Activated naive CD8-positive, alpha-beta T cell (primary cell): Measurements from ENCODE around the gene GALNS.

Experiments
- H3K27ac Mint-ChIP-seq: one replicate; pipeline ENCODE4 v1.8.0; 2021; ENCODE audit warnings: mixed read lengths
- H3K27me3 Mint-ChIP-seq: one replicate; pipeline ENCODE4 v1.8.0; 2021; ENCODE audit warnings: mixed read lengths
- H3K36me3 Mint-ChIP-seq: one replicate; pipeline ENCODE4 v1.8.0; 2021; ENCODE audit warnings: mixed read lengths
- H3K4me1 Mint-ChIP-seq: one replicate; pipeline ENCODE4 v1.8.0; 2021; ENCODE audit warnings: low read depth, mixed read lengths
- H3K4me3 Mint-ChIP-seq: one replicate; pipeline ENCODE4 v1.8.0; 2021; ENCODE audit warnings: mild to moderate bottlenecking, mixed read lengths
- H3K9me3 Mint-ChIP-seq: one replicate; pipeline ENCODE4 v1.8.0; 2021; ENCODE audit warnings: low read depth, mixed read lengths

Gene GALNS

DNA sequence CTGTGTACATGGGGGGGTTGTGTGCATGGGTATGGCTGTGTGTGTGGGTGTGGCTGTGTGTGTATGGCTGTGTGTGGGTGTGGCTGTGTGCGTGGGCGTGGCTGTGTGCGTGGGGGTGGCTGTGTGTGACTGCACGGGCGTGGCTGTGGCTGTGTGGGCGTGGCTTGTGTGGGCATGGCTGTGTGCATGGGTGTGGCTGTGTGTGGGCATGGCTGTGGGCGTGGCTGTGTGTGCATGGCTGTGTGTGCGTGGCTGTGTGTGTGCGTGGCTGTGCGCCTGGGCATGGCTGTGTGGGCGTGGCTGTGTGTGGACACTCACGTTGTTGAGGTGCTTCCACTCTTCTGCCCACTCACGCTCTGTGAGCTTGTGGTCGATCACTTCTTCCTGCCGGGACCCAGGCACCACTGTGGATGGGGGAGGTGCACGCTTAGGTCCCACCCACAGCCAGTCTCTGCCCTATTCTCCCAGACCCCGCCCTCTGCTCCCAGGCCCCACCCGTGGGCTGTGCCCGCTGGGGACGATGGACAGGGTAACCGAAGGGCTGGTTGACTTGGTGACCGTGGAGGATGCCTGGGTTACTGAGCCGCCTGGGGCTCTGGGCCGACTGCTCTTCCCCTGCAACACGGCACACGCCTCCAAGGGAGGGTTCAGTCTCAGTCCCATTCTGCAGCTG, 25.7 kb upstream of the GALNS start:
- H3K9me3 Mint-ChIP-seq = no peaks in the 10 kb centered on the region
- no peaks in the 10 kb centered on the region for H3K27me3 Mint-ChIP-seq
- H3K4me3 Mint-ChIP-seq = no peak overlapping the region
- peaks cover 1% of the 10 kb centered on the region for H3K4me1 Mint-ChIP-seq
- no peaks in the 10 kb centered on the region for H3K36me3 Mint-ChIP-seq
- H3K27ac Mint-ChIP-seq = no peak overlapping the region

DNA sequence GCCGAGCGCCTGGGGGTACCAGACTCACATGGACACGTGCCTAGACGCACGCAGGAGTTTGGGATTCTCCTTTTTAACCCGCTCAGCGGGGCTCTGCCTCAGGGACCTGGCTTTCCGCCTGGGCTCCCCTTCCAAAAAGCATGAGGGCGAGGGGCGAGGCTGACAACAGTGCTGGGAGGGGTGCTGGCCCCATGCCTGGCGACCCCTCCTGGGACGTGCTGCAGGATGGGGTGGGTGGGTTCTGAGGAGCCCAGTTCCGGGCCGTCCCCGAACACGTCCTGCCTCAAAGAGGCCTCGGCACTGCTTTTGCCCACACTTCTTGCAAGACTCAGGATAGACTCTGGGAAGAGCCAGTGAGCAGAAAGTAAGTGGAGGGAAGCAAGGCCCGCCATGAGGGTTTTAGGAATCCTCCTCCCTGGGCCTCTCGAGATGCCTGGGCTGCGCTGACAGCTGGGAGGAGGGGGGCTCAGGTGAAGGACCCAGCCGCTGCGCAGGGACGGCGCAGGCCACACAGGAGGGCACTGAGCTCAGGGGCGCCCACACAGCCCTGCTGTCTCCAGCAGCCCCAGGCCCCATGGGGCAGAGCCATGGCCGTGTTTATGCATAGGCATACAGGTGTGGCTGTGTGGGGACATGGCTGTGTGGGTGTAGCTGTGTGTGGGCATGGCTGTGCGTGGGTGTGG, 25.1 kb upstream of the GALNS start:
- Mint-ChIP-seq H3K36me3 (no peaks in the 10 kb centered on the region), H3K27me3 (no peaks in the 10 kb centered on the region), H3K4me3 (no peak overlapping the region), H3K9me3 (no peaks in the 10 kb centered on the region), H3K4me1 (peaks cover 1% of the 10 kb centered on the region), H3K27ac (no peak overlapping the region)

DNA sequence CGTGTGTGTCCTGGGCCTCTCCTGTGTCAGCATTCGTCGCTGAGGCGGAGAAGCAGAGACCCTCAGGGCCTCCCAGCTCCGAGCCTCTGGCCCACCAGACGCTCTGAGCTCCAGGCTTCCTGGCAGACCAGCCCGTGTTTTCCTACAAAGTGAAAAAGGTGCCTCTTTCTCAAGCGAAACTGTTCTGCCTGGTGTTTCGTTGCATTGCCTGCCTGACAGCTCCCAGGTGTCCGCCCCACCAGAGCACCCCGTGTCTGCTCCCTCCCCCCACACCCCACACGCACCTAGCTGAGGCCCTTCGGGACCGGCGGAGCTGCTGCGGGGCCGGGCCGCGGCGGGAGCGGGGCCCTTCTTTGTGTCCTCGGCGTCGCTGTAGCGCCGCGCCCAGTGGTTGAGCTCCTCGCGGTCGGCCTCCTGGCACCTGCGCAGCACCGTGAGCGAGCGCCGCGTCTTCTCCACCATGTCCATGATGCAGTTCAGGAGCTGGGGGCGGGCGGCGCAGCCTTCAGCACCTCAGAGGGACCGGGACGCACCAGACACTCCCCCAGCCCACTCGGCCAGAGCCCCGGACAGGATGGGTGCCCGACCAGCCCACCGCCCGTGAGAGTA, 24.4 kb upstream of the GALNS start:
- Mint-ChIP-seq H3K4me1 (peaks cover 1% of the 10 kb centered on the region), H3K9me3 (no peaks in the 10 kb centered on the region), H3K36me3 (no peaks in the 10 kb centered on the region), H3K27ac (no peak overlapping the region), H3K4me3 (no peak overlapping the region), H3K27me3 (no peaks in the 10 kb centered on the region)

DNA sequence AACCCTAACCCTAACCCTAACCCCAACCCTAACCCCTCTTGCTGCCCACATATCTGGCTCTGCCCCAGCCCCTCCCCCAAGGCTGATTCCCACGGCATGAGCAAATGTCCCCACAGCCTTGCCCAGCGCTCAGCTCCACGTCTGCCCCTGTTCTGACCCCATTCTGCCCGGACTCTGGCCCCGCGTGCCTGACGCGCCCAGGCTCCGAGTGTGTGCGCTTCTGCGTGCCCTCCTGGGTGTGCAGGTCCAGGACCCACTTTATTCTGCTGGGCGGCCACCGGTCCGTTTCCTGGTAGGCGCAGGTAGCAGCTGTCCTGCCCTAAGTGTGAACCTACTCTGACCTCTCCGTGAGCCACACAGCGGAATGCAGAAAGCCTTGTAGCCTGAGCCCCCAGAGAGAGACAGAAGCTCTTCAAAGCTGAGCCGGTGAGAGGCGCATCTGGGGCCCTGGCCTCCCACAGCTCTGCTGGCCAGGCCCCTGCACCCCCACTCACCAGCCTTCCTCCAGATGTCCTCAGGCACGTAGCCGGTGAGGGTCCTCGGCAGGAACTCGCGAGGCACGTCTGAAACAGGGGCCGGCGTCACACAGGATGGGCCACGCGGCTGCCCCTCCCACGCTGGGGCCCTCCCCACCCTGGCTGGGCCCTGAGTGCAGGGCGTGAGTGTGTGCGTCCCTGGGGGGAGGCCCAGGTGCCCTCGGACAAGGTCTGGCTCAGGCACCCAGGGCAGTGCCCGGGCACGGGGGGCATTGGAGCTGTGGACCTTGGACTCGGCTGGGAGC, 23.7 kb upstream of the GALNS start:
- Mint-ChIP-seq H3K27ac (no peak overlapping the region), H3K4me1 (peaks cover 1% of the 10 kb centered on the region), H3K27me3 (no peaks in the 10 kb centered on the region), H3K4me3 (no peak overlapping the region), H3K9me3 (no peaks in the 10 kb centered on the region), H3K36me3 (no peaks in the 10 kb centered on the region)

DNA sequence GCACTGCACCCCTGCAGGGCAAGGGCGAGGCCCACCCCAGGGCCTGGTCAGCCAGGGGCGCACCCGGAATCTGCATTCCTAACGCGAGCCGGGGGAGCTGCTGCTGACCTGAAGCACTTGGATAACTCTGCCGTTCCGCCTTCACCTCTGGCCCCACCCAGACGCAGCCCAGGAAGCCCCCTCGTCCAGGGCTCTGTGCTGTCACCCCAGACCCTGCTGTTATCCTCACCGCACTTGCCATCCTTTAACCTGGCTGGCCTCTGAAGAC, 23.0 kb upstream of the GALNS start:
- Mint-ChIP-seq H3K27ac (no peak overlapping the region), H3K27me3 (no peaks in the 10 kb centered on the region), H3K36me3 (no peaks in the 10 kb centered on the region), H3K9me3 (no peaks in the 10 kb centered on the region), H3K4me1 (peaks cover 1% of the 10 kb centered on the region), H3K4me3 (no peak overlapping the region)

DNA sequence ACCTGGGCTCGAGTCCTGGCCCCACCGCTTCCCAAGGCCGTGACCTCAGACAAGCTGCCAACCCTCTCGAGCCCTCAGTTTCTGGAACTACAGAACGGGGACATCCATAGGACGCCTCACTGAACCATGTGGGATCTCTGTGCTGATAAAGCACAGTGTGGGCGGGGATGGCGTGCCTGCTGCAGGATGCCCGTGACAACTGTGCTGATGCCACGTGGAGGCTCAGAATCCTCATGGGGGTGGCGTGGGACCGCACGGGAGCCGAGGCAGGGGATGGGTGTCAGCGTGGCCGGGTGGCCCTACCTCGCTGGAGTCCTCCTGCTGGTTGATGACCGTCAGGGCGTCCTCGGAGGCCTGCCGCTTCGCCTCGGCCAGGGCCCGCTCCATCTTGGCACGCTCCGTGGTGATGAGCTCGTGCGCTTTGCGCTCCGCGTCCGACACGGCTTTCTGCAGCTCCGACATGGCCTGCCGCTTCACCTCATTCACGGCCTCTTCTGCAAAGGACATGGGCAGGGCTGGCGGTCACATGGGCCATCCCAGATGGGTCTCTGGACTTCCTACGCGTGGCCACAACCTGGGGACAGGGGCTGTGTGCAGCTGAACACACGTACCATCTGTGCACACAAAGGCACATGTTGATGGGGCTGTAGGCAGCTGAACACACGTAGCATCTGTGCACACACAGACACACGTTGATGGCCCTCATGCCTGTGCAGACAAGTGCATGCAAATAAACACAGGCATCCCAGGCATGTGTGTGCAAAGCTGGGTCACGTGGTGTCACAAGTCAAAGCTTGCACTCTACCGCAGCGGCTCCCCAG, 22.4 kb upstream of the GALNS start:
- Mint-ChIP-seq H3K9me3 (no peaks in the 10 kb centered on the region), H3K27ac (no peak overlapping the region), H3K27me3 (no peaks in the 10 kb centered on the region), H3K4me1 (peaks cover 1% of the 10 kb centered on the region), H3K4me3 (no peak overlapping the region), H3K36me3 (no peaks in the 10 kb centered on the region)

DNA sequence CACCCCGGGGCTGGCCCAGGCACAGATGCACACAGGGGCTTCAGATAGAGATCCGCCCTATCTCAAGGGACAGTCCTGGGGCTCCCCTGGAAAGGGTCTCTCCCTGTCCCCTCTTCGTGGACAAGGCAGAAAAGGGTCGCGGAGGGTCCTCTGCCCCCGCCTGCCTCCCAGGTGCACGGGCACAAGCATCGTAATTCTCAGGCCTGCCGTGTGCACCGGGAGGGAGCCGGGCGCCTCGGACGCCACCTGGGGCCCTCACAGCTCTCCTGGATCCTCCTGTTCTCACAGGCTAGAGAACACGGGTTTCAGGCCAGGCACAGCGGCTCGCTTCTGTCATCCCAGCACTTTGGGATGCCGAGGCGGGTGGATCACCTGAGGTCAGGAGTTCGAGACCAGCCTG, 21.6 kb upstream of the GALNS start:
- Mint-ChIP-seq H3K4me3 (no peak overlapping the region), H3K4me1 (peaks cover 1% of the 10 kb centered on the region), H3K36me3 (no peaks in the 10 kb centered on the region), H3K27ac (no peak overlapping the region), H3K9me3 (no peaks in the 10 kb centered on the region), H3K27me3 (no peaks in the 10 kb centered on the region)

DNA sequence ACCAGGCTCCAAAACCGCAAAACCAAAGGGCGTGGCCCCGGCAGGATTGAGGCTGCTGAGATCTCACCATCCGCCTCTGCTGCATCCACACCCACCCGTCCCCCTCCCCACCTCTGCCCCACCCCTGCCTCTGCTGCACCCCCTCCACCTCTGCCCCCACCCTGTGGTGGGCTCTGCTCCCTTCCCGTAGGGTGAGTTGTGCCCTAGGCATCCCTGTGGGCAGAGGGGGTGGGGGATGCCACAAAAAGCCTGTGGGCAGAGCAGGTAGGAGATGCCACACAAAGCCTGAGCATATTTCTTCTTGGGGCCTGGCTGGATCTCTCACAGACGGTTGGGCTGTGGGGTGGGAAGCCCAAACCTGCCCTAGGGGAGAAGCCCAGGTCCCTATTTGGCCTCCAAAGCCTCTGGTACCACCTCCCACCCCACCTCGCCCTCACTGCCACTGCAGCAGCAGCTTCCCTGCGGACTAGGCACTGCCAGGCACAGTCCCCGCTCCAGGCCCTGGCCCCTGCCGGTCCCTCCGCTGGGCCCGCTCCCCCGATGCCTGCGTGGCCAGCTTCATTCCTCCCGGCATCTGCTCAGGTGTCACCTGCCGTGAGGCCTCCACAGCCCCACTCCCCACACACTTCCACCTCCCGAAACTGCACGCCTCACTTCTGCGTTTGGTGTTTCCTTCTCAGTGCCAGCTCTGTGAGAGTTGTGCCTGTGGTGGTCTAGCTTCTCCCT, 21.0 kb upstream of the GALNS start:
- Mint-ChIP-seq H3K9me3 (no peaks in the 10 kb centered on the region), H3K27me3 (no peaks in the 10 kb centered on the region), H3K27ac (no peak overlapping the region), H3K36me3 (no peaks in the 10 kb centered on the region), H3K4me3 (no peak overlapping the region), H3K4me1 (peaks cover 1% of the 10 kb centered on the region)

DNA sequence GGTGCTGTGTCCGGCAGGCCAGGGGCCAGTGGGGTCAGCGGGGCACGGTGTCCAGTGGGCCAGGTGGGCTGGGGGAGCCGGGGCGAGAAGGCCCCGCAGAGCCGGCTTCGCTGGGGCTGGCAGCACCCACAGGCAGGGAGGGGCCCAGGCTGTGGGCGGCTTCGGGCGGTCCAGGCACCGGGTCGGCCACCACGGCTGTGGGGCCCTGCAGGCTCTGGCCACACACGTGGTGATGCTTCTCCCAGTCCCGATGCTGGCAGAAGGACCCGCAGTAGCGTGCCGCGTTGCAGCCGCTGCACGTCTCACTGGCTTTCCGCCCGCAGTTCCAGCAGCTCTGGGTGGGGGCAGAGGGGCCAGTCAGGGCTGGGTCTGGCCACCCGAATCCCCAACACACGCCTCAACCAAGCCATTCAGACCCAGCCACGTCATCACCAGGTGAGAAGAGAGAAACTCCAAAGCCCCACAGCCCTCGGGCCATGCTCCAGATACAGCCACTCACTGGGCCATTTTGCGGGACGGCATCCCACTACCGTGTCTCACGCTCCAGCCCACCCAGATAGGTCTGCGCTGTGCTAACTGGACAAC, 20.3 kb upstream of the GALNS start:
- Mint-ChIP-seq H3K27ac (no peak overlapping the region), H3K4me3 (no peak overlapping the region), H3K9me3 (no peaks in the 10 kb centered on the region), H3K27me3 (no peaks in the 10 kb centered on the region), H3K36me3 (no peaks in the 10 kb centered on the region), H3K4me1 (no peaks in the 10 kb centered on the region)

DNA sequence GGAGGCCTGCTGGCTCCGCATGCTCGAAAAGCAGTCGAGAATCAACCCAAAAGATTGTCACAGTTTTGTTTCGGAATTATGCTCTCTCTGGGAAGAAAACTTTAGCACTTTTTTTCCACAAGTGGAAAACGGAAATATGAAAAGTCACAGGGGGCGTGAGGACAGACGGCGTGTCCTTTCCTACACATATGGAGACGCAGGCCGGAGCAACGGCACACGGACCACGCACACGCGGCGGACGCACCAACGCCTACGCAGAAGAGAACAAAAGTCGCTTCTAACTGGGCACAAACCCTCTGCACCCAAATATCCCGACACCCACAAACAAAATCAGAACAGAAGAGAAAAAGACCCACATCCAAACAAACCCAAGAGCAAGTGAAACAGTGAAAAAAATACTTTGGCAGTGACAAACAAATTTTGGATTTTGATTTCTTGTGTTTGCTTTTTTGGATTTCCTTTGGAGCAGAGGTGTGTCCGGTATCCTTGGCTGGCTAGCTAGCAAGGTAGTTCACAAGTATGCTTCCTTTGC, 19.0 kb upstream of the GALNS start:
- H3K27me3 Mint-ChIP-seq = peaks cover 3% of the 10 kb centered on the region
- H3K4me1 Mint-ChIP-seq = no peaks in the 10 kb centered on the region
- H3K9me3 Mint-ChIP-seq = no peaks in the 10 kb centered on the region
- H3K27ac Mint-ChIP-seq = no peak overlapping the region
- no peaks in the 10 kb centered on the region for H3K36me3 Mint-ChIP-seq
- no peak overlapping the region for H3K4me3 Mint-ChIP-seq

DNA sequence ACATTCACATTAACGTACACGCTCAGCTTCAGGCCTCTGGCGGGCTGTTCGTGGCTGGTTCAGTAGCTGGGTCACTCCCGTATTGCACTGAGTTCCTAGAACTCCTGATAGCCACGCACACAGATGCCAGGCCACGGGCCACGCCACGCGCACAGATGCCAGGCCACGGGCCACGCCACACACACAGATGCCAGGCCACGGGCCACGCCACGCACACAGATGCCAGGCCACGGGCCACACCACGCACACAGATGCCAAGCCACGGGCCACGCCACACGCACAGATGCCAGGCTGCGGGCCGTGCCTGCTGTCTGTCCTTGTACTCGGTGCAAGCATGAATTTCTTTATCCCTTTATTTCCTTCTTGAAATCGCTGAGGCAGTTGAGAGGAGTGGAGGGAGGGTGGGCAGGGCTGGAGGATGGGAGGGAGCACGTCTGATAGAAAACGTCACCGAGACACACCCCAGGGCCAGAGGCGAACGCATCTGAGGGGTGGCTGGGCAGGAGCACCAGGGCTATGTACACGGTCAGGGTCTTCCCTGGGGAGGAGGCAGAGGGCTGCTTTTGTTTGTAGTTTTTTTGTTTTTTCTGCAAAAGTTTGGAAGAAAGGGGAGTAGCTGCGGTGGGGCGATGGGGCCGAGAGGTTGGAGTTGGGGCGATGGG, 18.3 kb upstream of the GALNS start:
- H3K27me3 Mint-ChIP-seq = peaks cover 6% of the 10 kb centered on the region
- no peak overlapping the region for H3K4me3 Mint-ChIP-seq
- H3K4me1 Mint-ChIP-seq = no peaks in the 10 kb centered on the region
- no peaks in the 10 kb centered on the region for H3K9me3 Mint-ChIP-seq
- no peak overlapping the region for H3K27ac Mint-ChIP-seq
- H3K36me3 Mint-ChIP-seq = no peaks in the 10 kb centered on the region

DNA sequence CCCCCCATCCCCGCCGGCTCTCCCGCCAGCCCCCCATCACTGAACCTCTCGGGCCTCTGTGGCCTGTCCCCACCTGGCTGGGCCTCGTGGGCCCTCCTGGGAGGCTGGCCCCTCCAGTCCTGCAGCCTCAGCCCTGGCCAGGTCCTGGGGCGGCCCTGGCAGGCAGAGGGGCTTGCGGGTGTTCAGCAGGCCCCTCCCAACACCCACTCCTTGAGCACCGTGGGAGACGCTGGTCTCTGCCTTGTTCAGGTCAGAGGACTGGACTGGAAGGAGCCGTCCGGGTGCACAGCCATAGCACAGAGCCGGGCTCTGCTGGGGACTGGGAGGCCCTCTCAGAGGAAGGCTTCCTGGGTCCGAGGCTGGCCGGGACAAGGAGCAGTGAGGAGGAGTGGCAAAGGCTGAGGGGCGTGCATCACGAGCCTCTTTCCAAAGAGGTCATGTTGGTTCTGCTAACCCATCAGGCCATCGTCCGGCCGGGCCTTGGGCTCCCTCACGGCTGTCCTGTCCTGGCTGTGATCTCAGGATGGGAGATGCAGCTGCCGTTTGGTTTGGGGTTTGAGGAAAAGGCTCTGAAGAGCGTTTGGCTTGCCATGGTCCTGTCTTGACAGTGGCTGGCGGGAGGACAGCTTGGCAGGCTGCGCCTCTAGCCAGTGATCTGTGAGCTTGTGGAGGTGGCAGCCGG, 16.0 kb upstream of the GALNS start:
- no peaks in the 10 kb centered on the region for H3K36me3 Mint-ChIP-seq
- H3K27me3 Mint-ChIP-seq = peaks cover 6% of the 10 kb centered on the region
- no peak overlapping the region for H3K27ac Mint-ChIP-seq
- no peaks in the 10 kb centered on the region for H3K4me1 Mint-ChIP-seq
- H3K9me3 Mint-ChIP-seq = no peaks in the 10 kb centered on the region
- no peak overlapping the region for H3K4me3 Mint-ChIP-seq
